Mucosa of rectum (tissue), 2 donors: ENCODE data around the gene PROZ.

Source experiments
- H3K27ac ChIP-seq, 2 donors: one replicate each; pipeline ENCODE4 v1.7.0; 2013; ENCODE audit warnings: inconsistent platforms in 2 of 2, low read depth in 2 of 2, low read length in 2 of 2
- H3K27me3 ChIP-seq, 2 donors: one replicate each; pipeline ENCODE4 v1.7.0; 2013; ENCODE audit warnings: low read length in 2 of 2; ENCODE audit not compliant: control insufficient read depth in 2 of 2, insufficient read depth in 2 of 2
- H3K36me3 ChIP-seq, 2 donors: one replicate each; pipeline ENCODE4 v1.7.0; 2013; ENCODE audit warnings: low read length in 2 of 2; ENCODE audit not compliant: control insufficient read depth in 2 of 2, insufficient read depth in 2 of 2
- H3K4me1 ChIP-seq, 2 donors: one replicate each; pipeline ENCODE4 v1.7.0; 2013; ENCODE audit warnings: low read length in 2 of 2, mild to moderate bottlenecking in 1 of 2; ENCODE audit not compliant: control insufficient read depth in 2 of 2, insufficient read depth in 2 of 2
- H3K4me3 ChIP-seq, 2 donors: one replicate each; pipeline ENCODE4 v1.7.0; 2013; ENCODE audit warnings: low read length in 2 of 2
- H3K9ac ChIP-seq, 2 donors: one replicate each; pipeline ENCODE4 v1.7.0; 2013; ENCODE audit warnings: low read length in 2 of 2, low read depth in 1 of 2, mild to moderate bottlenecking in 1 of 2
- H3K9me3 ChIP-seq, 2 donors: one replicate each; pipeline ENCODE4 v1.7.0; 2013; ENCODE audit warnings: low read length in 2 of 2; ENCODE audit not compliant: control insufficient read depth in 2 of 2
- donor health status: healthy.
- donor health status: Normal muscosa, but diverticular disease.

The PROZ gene

GRCh38 chr13:113142876-113143275 is 15.6 kb upstream of the PROZ start:
- no peak overlapping the region for H3K9ac ChIP-seq
- no peaks in the 10 kb centered on the region for H3K4me1 ChIP-seq
- no peak overlapping the region for H3K4me3 ChIP-seq
- H3K27ac ChIP-seq, result no peak overlapping the region
- no peaks in the 10 kb centered on the region for H3K27me3 ChIP-seq
- H3K9me3 ChIP-seq, result no peaks in the 10 kb centered on the region
- H3K36me3 ChIP-seq, result no peaks in the 10 kb centered on the region

- no peaks in the 10 kb centered on the region for H3K9me3 ChIP-seq
- H3K36me3 ChIP-seq, result no peaks in the 10 kb centered on the region
- no peak overlapping the region for H3K4me3 ChIP-seq
- H3K9ac ChIP-seq, result no peak overlapping the region
- no peaks in the 10 kb centered on the region for H3K27me3 ChIP-seq
- no peak overlapping the region for H3K27ac ChIP-seq
- no peaks in the 10 kb centered on the region for H3K4me1 ChIP-seq
Measured at GRCh38 chr13:113143466-113144254, 14.8 kb upstream of the PROZ start.

DNA sequence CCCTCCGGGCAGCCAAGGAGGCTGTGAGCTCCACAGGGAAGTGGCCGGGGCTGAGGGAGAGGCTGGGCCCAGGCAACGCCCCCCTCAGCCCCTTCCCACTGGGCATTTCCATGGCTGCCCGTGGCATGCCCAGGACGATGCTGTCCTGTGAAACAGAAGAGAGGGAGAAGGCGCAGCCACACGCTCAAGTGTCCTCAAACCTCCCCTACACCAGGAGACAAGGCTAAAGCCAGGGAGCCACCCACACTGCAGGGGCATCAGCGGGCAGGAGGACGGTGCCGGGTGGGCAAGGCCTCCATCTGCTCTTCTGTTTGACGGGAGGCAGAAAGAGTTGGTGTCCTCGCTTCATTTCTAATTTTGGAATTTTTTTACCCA is 14.2 kb upstream of the PROZ start:
- no peak overlapping the region for H3K4me3 ChIP-seq
- H3K36me3 ChIP-seq, result no peaks in the 10 kb centered on the region
- no peaks in the 10 kb centered on the region for H3K4me1 ChIP-seq
- no peaks in the 10 kb centered on the region for H3K27me3 ChIP-seq
- H3K27ac ChIP-seq, result no peak overlapping the region
- no peaks in the 10 kb centered on the region for H3K9me3 ChIP-seq
- no peak overlapping the region for H3K9ac ChIP-seq

GRCh38 chr13:113145496-113145895 is 13.0 kb upstream of the PROZ start:
- H3K4me1 ChIP-seq, result no peaks in the 10 kb centered on the region
- no peak overlapping the region for H3K27ac ChIP-seq
- H3K36me3 ChIP-seq, result no peaks in the 10 kb centered on the region
- no peaks in the 10 kb centered on the region for H3K27me3 ChIP-seq
- no peak overlapping the region for H3K4me3 ChIP-seq
- no peaks in the 10 kb centered on the region for H3K9me3 ChIP-seq
- no peak overlapping the region for H3K9ac ChIP-seq

DNA sequence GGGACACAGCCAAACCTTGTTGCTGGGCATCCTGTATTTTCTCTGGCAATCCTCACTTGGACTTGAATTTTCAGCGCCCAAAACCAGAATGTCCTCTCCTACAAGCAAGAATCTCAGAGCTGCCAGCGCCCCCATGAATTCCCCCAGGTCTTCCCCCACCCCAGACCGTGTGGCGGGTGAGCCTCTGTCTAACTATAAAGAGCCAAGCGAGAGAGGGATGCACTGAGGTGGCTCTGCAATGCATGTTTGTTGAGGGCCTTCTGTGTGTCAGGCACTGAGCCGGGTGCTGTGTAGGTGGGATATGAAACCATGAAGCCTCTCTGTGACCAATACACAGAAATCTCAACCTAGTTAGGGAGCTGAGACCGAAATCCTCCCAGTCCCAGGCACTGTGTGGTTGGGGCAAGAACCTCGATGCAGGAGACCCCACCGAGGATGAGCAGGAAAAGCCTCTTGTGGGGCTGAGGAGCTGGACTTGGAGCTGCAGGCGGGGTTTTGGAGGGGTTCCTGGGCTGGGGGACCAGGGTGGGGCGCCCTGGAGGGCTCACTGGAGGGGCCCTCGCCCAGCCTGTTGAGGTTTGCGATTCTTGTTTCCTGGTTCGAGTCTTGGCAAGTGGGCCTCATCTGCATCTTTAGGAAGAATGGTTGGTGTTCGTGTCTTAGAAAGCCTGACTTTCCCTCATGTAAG is 12.4 kb upstream of the PROZ start:
- Histone ChIP-seq H3K9ac (no peak overlapping the region), H3K36me3 (no peaks in the 10 kb centered on the region), H3K27ac (no peak overlapping the region), H3K27me3 (no peaks in the 10 kb centered on the region), H3K9me3 (no peaks in the 10 kb centered on the region), H3K4me1 (no peaks in the 10 kb centered on the region), H3K4me3 (no peak overlapping the region)

GRCh38 chr13:113146750-113147149 is 11.7 kb upstream of the PROZ start:
- H3K4me3 ChIP-seq, result no peak overlapping the region
- H3K9me3 ChIP-seq, result no peaks in the 10 kb centered on the region
- H3K9ac ChIP-seq, result no peak overlapping the region
- no peak overlapping the region for H3K27ac ChIP-seq
- no peaks in the 10 kb centered on the region for H3K36me3 ChIP-seq
- no peaks in the 10 kb centered on the region for H3K4me1 ChIP-seq
- H3K27me3 ChIP-seq, result peaks cover under 1% of the 10 kb centered on the region in 2 donors

DNA sequence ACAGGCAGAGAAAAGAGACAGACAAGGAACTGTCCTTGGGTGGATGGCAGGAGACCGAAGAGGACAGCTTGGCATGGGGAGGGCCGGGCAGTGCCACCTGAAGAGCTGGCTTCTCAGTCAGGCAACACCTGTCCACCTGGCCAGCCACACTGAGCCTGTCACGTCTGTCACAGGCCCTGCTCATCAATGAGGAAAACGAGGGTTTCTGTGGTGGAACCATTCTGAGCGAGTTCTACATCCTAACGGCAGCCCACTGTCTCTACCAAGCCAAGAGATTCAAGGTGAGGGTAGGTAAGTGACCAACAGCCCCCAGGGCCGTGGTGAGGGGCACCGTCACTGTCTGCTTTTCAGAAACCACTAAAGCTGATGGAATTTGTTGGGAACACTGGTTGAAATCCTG is 11.2 kb upstream of the PROZ start:
- H3K27ac ChIP-seq, result no peak overlapping the region
- no peaks in the 10 kb centered on the region for H3K36me3 ChIP-seq
- H3K4me3 ChIP-seq, result no peak overlapping the region
- no peaks in the 10 kb centered on the region for H3K9me3 ChIP-seq
- H3K27me3 ChIP-seq, result peaks cover 4 to 5% of the 10 kb centered on the region in 2 donors
- no peaks in the 10 kb centered on the region for H3K4me1 ChIP-seq
- no peak overlapping the region for H3K9ac ChIP-seq

- no peaks in the 10 kb centered on the region for H3K9me3 ChIP-seq
- peaks cover 6 to 8% of the 10 kb centered on the region in 2 donors for H3K4me1 ChIP-seq
- peaks cover 4 to 9% of the 10 kb centered on the region in 2 donors for H3K27me3 ChIP-seq
- no peak overlapping the region for H3K27ac ChIP-seq
- no peak overlapping the region for H3K4me3 ChIP-seq
- no peaks in the 10 kb centered on the region for H3K36me3 ChIP-seq
- H3K9ac ChIP-seq, result no peak overlapping the region
Measured at GRCh38 chr13:113148407-113148806, 10.0 kb upstream of the PROZ start.

DNA sequence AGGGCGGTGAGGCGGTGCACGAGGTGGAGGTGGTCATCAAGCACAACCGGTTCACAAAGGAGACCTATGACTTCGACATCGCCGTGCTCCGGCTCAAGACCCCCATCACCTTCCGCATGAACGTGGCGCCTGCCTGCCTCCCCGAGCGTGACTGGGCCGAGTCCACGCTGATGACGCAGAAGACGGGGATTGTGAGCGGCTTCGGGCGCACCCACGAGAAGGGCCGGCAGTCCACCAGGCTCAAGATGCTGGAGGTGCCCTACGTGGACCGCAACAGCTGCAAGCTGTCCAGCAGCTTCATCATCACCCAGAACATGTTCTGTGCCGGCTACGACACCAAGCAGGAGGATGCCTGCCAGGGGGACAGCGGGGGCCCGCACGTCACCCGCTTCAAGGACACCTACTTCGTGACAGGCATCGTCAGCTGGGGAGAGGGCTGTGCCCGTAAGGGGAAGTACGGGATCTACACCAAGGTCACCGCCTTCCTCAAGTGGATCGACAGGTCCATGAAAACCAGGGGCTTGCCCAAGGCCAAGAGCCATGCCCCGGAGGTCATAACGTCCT is 9.4 kb upstream of the PROZ start:
- Histone ChIP-seq H3K4me1 (peaks cover 8 to 10% of the 10 kb centered on the region in 2 donors), H3K9me3 (no peaks in the 10 kb centered on the region), H3K36me3 (no peaks in the 10 kb centered on the region), H3K9ac (no peak overlapping the region), H3K4me3 (no peak overlapping the region), H3K27me3 (peaks cover 4 to 9% of the 10 kb centered on the region in 2 donors), H3K27ac (no peak overlapping the region)
